GM21737 (cell line): Measurements from ENCODE around the gene FAM25A.
A peak's percentile ranks its signal among the peaks of the same experiment; 100 is the strongest.
"Not testable (repeated sequence)": the region's sequence is repeated elsewhere in the genome, so short reads cannot be mapped to it uniquely, and the experiment has no call there.

Experiments used
- ATAC-seq: cut with Tn5 transposase; IDR thresholded peaks from one replicate; pipeline ENCODE4 v1.9.1; 2021; ENCODE audit warnings: mild to moderate bottlenecking, moderate library complexity; ENCODE audit not compliant: unreplicated experiment

Gene FAM25A

DNA sequence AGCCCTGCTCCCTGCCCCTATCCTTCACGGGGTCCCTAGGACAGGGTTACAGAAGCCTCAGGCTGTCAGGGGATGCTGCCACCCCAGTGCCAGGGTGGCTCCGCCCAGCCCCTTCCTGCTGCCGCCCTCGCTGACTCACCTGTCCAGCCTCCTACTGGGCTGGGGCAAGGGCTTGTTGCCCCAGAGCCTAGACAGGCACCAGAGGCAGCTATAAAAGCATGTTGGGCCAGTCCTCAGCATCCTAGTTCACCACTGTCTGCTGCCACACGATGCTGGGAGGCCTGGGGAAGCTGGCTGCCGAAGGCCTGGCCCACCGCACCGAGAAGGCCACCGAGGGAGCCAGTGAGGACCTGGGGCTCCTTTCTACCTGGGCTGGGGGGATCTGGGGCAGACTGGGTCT lies at the start of gene FAM25A:
Gene FAM25A, plus strand, starts transcription at position 239 of the 400 bp plus-strand sequence. Its CDS starts 31 bp downstream, at position 270.
- not testable (repeated sequence) for ATAC-seq

DNA sequence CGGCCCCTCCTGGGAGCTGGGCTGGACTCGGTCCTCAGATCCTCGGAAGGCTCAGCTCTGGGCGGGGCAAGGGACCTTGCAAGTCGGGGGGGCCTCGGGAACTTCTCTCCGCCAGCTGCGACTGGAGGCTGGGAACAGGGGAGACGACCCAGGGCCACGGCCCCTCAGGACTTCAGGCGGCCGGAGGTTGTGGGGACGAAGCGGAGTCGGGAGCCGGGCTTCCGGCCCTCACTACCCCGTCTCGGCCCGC lies 49.2 kb upstream of the FAM25A start:
- no peak for ATAC-seq

DNA sequence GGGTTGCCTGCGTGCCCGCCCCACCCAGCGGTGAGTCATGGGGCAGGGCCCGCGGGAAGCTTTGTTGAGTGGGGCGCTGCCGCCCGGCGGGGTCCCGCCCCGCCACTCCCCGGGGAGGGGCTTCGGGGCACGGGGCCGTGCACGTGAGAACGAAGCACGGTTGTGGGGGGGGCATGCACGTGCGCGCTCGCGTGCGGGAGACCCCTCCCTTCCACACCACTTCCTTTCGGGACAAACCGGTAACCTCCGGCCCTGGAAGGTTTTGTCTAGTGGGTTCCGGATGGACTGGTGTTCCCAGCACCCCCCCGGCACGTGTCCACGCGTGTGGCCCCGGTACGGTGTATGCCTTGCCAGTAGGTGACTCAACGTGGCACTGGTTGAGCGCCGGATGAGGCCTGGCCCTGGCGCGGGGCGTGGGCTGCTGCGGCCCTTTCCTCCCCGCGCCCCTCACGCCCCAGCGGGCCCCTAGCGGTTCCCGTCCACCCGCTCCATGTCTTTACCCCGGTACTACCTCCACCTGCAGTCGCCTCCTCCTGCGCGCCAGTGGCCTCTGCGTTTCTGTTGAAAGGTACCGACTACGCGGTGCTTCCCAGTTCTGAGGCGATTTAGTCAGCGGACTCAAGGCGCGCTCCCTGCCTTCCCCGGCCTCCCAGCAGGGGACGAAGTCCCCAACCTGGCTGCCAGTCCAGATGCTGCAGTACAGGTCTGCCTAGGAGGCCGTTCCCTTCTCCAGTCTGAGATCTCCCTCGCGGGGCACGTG lies 48.7 kb upstream of the FAM25A start:
- peak; percentile 76 for ATAC-seq

DNA sequence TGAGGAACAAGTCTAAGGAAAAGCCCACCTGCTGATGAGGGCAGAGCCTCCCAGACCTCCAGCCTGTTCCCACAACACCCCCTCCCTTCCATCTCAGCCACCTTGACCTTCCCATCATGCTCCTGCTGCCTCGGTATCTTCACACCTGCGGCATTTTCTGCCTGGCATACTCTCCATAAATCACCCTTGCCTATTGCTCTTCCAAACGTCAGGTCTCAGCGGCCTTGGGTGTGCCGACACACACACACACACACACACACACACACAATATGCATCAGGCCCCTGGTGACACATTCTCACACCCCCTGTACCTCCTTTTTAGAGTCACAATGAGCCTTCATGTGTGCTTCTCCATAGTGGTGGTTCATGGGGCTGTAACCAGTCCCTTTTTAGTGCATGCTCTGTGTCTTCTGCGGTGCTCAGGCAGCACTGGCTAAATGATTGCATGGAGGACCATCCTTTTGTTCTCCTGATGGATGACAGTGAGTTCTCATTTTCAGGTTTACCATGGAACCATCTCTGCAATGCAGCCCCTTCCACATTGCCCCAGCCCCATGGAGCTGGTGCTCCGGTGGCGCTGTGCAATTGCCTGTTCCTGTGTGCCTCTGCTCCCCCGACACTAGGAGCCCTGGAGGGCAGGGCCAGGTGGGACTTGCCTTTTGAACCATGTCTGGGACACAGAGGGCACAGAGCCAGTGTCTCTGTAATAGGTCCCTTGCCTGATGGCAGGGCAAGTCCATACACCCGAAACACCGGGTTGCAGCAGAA lies 47.3 kb upstream of the FAM25A start:
- ATAC-seq = no peak

DNA sequence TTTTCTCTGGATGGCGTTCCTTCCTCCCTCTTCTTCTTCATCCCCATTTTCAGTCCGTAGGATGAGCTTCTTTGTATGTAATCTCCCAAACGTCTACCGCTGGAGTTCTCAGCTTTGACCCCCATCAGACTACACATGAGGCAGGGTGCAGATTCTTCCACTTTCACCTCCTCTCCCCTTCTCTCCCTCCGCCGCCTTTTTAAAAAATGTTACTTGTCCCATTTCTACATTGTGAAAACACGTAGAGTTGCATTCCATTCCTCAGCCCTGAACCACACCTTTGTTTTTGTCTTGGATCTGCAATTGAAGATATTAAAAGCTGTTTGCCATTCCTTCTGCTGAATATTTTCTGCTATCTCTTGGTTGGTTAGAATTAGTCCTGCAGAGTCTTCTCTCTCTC lies 45.6 kb upstream of the FAM25A start:
- ATAC-seq = no peak

DNA sequence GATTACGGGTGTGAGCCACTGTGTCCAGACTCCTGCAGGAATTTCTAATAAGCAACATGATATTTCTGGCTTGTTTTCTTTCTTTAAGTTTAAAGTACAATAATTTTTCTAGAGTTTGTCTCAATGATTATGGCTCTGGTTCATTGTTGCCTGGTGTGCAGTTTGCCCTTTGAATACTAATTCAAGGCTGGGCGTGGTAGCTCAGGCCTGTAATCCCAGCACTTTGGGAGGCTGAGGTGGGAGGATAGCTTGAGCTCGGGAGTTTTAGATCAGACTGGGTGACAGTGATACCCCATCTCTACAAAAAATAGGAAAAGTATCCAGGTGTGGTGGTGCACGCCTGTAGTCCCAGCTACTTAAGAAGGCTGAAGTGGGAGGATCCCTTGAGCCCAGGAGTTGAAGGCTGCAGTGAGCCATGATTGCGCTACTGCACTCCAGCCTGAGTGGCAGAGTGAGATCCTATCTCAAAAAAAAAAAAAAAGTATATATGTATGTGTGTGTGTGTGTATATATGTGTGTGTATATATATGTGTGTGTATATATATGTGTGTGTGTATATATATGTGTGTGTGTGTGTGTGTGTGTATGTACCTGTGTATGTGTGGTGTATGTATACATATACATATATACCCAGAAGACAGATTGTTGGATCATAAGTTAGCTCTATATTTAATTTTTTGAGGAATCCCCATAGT lies 43.6 kb upstream of the FAM25A start:
- no peak for ATAC-seq

DNA sequence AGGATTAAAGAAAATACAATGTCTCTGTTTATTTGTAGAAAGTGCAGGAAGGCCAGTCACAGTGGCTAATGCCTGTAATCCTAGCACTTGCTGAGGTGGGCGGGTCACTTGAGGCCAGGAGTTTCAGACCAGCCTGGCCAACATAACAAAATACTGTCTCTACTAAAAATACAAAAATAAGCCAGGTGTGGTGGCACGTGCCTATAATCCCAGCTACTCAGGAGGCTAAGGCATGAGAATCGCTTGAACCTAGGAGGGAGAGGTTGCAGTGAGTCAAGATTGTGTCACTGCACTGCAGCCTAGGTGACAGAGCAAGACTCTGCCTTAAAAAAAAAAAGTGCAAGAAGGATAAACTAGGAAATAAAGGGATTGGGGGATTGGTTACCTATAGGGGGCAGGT lies 41.6 kb upstream of the FAM25A start:
- not testable (repeated sequence) for ATAC-seq

DNA sequence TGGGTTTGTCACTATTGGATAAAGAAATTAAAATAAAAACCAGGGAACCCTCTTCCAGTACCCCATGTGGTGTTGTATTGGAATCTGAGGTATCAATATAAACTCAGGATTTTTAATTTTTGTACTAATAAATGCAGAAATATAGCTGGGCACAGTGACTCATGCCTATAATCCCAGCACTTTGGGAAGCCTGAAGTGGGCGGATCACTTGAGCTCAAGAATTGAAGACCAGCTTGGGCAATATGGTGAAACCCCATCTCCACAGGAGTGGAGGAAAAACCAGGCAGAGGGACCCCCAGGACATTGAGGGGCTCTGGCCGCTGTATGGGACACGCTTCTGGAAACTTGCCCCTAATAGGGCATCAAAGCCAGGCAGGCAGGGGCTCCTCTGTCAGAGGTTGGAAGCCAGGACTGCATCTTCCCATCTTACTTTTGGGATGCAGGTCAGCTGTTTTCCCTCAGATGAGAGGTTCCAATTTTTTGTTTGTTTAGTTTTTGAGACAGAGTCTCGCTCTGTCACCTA lies 40.7 kb upstream of the FAM25A start:
- ATAC-seq = no peak

DNA sequence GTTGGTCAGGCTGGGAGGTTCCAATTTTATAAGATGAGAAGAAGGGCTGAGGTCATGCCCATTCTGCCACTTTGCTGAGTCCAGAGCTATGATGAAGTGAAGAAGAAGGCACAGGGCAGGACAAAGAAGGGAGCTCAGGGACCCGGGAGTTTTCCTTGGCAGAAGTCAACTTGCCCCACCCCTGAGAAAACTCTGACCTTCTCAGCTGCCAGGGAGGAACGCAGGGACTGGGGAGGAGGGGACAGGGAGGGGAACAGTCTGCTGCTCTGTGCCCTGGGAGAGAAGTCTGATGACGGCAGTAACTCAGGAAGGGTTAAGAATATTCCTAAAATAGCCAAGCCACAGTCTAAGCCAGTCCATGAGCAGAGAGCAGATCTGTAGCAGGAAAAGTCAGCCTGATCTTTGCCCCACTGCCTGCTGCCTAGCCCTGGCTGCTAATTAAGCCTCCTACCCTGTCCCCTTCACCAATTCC lies 40.1 kb upstream of the FAM25A start:
- no peak for ATAC-seq

DNA sequence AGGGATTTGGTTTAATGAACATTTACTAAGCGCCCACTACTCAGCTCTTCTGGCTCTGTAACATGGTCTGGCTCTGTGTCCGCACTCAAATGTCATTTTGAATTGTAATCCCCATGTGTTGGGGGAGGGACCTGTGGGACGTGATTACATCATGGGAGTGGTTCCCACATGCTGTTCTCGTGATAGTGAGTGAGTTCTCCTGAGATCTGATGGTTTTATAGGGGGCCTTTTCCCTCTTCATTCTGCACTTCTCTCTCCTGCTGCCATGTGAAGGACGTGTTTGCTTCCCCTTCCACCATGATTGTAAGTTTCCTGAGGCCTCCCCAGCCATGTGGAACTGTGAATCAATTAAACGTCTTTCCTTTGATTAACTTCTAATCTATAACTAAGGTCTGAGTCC lies 39.1 kb upstream of the FAM25A start:
- not testable (repeated sequence) for ATAC-seq

DNA sequence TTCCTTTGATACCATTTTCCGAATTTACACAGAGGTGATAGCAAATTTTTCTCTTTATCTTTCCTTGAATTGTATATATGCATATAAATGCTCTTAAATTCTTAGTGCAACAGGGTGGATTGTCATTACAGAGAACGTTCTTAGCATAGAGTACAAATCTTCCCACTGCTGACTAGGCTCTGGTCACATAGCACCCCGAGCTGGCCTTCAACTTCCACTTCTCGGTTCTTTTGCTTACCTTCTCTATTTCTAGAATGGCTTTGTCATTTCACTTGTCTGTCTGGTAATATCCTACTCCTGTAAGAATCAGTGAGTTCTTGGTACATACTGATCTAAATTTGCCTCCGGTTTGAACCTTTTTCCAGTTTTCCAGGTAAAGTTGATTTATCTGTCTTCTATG lies 38.4 kb upstream of the FAM25A start:
- no peak for ATAC-seq

DNA sequence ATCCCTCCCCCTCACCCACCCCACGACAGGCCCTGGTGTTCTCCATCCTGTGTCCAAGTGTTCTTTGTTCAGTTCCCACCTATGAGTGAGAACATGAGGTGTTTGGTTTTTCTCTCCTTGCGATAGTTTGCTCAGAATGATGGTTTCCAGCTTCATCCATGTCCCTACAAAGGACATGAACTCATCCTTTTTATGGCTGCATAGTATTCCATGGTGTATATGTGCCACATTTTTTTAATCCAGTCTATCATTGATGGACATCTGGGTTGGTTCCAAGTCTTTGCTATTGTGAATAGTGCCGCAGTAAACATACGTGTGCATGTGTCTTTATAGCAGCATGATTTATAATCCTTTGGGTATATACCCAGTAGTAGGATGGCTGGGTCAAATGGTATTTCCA lies 35.6 kb upstream of the FAM25A start:
- ATAC-seq = not testable (repeated sequence)

DNA sequence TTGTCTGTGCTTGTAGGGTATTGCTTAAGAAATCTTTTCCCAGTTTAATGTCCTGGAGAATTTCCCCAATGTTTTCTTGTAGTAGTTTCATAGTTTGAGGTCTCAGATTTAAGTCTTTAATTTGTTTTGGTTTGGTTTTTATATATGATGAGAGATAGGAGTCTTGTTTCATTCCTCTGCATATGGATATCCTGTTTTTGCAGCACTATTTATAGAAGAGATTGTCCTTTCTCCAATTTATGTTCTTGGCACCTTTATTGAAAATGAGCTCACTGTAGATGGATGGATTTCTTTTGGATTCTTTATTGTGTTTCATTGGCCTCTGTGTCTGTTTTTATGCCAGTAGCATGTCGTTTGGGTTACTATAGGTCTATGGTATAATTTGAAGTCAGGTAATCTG lies 31.6 kb upstream of the FAM25A start:
- no peak for ATAC-seq

DNA sequence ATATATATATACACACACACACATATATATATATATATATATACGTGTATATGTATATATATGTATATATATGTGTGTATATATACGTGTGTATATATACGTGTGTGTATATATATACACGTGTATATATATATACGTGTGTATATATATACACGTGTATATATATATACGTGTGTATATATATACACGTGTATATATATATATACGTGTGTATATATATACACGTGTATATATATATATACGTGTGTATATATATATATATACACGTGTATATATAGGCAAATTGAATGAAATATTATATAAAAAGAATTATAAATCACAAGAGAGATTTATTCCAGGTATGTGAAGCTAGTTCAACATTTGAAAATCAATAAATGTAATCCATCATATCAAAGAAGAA lies 28.7 kb upstream of the FAM25A start:
- ATAC-seq = not testable (repeated sequence)

DNA sequence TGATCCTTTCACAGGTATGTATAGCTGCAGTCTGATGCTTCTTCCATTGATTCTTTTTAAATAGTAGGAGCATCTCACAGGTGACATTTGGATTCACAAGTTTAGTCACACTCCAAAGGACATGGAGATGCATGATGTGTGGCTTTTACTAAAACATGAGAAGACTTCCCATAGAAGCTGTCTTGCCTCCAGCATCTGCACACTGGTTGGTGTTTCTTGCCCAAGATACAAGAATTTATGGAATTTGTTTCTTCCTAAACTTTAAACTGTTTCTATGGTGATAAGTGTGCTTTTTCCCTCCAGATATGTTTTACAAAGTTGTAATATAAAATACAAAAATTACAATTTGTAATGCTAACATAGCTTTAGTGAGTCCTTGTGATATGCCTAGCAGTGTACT lies 27.6 kb upstream of the FAM25A start:
- ATAC-seq = no peak

DNA sequence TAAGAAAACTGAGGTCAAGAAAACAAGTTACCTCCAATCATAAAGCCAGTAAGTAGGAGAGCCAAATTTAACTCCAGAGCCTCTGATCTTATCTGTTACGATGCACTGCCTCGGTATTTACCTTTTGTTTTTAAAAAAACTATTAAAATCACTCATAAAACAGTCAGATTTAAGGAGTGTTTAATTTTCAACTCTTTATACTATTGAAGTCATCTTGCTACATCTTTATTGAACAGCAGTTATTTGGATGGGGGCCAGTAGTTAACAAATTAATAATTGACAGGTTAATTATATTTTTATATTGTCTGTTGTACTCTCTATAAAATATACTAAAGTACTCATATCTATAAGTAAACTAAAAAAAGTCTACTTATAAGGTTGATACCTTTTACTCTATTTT lies 27.2 kb upstream of the FAM25A start:
- no peak for ATAC-seq

DNA sequence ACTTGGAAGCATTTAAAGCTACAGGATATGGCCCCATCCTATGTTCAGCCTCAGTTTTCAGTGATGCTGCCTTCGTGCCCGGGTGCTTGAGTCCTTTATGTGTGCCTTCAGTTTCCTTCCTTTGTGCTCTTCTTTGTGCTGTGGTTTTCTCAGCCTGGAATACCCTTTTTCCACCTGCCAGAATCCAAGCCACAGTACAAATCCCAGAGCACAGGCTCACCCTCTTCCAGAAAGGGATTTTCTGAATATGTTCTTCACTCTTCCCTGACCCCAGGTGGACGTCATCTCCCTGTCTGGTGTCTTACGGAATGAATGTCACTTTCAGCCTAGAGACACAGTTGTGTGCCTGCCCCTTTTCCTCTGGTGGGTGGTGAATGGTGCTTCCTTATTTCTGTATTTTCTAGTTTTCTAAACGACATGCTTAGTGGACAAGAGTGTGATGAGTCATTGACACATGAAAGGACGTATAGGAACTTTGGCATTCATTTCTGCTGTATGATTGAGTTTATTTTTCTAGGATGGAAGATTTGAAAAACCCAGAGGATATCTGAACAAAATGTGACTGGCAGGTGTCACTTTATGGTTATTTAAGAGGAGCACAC lies 20.2 kb upstream of the FAM25A start:
- not testable (repeated sequence) for ATAC-seq

DNA sequence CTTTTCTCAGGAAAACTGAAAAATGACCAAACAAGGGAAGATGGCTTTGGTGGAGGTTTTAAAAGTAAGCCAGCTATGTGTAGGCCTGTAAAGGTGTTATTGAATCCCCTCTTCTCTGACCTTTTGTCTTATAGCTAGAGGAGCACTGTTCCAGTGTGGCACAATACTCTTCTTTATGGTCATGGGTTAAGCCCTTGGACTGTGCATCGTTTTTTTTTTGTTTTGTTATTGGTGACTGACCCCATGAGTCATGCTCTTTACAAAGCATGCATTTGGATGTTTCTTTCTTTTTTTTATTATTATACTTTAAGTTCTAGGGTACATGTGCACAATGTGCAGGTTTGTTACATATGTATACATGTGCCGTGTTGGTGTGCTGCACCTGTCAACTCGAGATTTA lies 19.6 kb upstream of the FAM25A start:
- ATAC-seq = no peak

DNA sequence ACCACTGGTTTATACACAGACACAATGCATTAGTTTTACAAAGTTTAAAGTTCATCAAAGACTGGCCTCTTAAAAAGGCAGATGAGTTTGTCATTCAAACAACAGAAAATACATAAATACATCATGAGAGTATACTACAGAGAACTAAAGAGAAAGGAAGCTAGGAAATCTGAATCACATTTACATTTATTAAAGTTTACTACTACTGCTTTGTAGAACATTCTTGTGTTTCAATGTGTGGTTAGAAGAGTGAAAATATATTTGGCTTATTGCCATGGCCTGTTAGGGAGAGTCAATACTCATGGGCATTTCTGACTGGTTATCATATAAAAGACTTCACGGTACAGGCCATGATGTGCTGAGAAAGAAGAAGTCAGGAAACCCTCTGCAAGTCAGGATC lies 13.0 kb upstream of the FAM25A start:
- not testable (repeated sequence) for ATAC-seq

DNA sequence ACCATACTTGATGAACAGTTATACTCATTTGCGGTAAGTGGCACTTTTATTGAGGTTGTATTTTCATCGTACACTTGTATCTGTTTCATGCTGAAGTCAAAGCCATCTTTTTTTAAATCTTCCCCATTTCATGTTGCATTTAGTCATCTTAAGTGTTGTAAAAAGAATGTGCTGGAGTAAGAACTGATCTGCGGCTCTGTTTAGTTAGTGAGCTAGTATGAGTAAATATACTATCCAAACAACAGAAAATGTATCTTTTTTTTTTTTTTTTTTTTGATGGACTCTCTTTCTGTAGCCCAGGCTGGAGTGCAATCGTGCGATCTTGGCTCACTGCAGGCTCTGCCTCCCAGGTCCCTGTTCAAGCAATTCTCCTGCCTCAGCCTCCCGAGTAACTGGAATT lies 12.4 kb upstream of the FAM25A start:
- not testable (repeated sequence) for ATAC-seq

DNA sequence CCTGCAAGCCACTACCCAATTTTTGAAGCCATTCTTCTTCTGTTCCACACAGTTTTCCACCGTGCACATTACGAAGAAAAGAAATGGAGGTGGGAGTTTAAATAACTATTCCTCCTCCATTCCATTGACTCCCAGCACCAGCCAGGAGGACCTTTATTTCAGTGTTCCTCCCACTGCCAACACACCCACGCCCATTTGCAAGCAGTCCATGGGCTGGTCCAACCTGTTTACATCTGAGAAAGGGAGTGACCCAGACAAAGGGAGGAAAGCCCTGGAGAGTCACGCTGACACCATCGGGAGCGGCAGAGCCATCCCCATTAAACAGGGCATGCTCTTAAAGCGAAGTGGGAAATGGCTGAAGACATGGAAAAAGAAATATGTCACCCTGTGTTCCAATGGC lies 11.8 kb upstream of the FAM25A start:
- ATAC-seq = not testable (repeated sequence)
